ENCODE measurements around the gene ME3. TPM values are rescaled to one million over a fixed set of nuclear protein-coding genes. Genes with fewer than 3 reads are reported as not detected.

ME3 gene
- polyA plus RNA-seq, 4 donors, result 29.0 to 36.4 (median 32.3) TPM

DNA sequence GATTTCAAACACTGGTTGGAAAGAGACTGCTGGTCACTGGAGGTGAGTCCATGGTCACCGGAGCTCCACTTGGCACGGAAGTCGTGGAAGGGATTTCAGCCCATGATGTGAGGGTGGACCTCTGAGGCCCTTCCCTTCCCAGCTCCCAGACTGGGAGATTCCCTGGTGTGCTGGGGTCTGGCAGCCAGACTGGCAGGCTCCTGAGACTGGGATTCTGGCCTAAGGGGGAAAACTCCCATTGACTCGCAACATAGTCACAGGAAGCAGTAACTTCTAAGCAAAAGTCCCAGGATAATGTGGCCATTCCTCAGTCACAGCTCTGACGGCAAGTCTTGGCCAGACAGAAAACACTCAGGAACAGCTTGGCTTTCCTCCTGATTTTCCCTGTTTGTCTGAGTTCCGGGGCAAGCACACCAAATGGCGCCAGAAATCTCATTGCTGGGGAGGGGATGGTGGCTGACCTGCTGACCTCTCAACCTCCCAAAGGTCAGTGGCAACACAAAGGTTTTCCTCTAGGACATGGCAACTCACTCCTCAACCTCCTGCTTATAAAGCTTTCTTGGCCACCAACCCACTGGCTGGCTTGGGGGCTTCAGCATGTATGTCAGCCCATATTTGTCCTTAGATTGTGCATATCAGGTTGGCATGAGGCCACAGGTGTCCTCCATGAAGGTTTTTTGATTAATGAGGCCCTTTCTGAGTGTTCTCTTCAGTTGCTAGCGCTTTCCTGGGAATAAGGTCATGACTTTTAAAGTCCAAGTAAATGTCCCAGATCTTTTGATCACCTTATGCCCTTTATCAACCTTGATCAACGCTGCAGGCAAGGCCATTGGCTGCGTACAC is 198.2 kb downstream of the ME3 start:
- DNase-seq (ENCODE audit: low read depth in 4 of 4, low spot score in 2 of 4), result no peak

DNA sequence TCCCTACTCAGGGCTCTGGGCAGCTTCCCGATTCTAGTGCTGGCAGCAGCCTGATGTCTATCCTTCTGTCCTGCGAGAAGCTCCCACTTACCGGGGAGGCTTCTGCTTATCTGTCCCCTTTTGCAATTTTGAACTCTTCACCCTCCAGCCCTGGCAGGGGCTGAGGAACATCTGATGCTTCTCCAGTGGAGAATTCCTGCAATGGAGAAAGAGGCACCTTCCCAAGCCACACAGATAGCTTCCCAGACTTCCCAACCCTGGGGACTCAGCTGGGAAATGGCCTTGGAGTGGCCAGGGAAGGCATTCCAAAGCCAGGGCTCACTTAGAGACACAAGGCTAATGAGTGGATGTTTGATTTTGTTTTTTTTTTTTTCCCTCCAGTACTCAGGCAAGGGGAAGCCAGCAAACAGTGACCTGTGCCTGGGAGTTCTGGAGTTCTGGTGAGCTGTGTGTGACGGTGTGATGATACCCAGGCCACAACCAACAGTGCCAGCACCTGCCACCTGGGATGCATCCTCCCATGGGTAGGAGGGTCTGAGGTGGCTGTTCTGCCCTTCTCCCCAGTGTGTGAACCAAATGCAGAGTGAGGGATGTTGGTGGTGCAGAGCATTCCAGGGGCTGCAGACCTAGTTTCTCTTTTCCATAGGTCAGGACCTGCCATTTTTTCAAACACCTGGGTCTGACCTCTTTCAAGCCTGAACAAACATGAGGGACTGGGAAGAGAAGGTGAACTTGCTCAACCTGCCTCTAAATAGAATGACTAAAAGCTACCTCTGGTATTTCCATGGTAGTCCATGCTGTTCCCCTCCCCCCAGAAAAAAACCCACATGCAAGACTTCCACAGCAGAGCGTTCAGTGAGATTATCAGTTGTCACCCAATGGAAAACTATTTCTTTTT is 202.7 kb downstream of the ME3 start:
- no peak for DNase-seq (ENCODE audit: low read depth in 4 of 4, low spot score in 2 of 4)

DNA sequence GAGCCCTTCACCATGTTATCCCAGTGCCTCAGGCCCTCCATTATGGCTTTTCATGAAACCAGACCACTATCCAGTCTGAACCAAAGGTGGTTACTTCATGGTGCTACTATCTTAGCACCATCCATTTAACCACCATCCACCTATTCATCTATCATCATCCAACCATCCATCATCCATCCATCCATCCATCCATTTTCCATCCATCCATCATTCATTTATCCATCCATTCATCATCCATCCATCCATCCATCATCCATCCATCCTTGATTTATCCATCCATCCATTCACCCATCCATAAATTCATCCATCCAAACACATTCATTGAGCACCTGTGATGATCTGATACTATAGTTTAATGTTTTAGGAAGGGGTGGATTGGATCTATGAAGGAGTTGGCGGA is 204.2 kb downstream of the ME3 start:
- no peak for DNase-seq (ENCODE audit: low read depth in 4 of 4, low spot score in 2 of 4)

DNA sequence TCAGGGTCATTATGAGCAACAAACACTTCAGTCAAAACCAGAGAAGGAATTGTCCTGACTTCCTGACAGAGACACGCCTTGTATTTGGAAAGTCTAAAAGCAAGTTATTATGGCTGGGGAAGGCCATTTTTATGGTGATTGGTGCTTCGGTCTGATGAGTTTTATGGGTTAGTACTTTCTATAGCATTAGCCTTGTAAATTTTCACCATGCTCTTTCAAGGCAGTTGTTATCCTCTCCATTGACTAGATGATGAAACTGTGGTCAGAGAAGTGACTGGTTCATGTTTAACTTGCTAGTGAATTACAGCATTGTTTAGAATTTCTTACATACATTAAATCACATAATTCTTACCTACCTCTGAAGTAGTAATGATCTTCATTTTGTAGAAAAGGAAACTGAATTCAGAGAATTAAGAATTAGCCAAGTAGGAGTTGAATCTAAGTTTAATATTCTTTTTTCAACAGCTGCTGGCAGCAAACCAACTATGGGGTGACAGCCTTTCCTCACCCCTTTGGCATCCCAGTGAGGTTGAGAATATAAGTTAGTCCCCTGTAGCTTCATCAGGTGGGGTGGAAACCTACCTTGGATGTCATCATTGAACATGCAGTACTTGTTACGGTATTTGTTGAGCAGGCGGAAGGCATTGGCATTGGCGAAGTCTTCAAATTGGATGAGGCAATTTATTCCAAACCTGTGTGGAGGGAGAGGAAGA is 207.8 kb downstream of the ME3 start:
- no peak for DNase-seq (ENCODE audit: low read depth in 4 of 4, low spot score in 2 of 4)

DNA sequence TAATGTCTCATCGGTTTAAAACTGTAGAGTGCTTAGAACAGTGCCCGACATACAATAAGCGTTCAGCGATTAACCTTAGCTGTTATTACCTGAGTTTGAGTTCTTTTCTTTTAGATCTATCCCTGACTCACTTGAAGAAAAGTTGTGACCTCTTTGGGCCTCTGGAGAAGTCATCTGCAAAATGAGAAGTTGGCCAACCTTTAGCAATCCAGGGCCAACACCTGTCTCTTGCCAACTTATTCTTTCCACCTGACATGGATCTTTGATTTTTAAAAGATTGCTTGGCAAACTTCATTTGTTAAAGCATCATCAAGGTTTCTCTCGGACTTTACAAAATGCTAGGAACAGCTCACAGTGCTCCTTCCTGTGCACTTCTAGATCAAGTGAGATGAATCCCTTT is 208.5 kb downstream of the ME3 start:
- DNase-seq (ENCODE audit: low read depth in 4 of 4, low spot score in 2 of 4), result no peak

DNA sequence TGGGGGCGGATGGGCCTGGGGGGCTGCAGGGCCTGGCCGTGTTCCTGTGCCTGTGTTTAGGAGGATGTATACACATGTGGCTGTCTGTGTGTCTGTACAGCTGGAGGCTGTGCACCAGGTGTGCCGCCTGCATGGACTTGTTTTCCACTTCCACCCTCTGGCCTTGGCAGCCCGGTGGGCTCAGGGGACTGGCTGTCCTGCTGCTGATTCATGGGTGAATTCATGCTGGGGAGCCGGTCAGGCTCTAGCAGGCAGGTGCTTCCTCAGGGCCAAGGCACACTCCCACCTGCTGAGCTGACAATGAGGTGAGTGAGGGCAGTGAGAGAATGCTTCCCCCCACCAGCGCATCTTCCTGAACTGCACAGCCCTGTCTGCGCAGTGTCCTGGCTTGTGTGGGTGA is 209.3 kb downstream of the ME3 start:
- no peak for DNase-seq (ENCODE audit: low read depth in 4 of 4, low spot score in 2 of 4)

DNA sequence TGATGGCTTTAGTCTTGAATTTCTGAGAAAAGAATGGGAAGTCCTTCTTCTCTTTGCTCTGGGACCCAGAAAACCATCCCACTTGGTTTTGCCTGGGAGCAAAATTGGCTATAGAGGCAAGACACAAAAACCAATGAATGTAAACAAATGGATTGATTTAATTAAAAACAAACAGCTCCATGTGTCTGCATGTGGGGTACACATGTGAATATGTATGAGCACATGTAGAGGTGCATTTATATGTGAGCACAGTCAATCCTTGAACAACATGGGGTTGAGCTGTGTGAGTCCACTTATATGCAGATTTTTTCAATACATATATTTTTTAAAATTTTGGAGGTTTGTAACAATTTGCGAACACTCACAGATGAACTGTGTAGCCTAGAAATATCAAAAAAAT is 210.5 kb downstream of the ME3 start:
- no peak for DNase-seq (ENCODE audit: low read depth in 4 of 4, low spot score in 2 of 4)

DNA sequence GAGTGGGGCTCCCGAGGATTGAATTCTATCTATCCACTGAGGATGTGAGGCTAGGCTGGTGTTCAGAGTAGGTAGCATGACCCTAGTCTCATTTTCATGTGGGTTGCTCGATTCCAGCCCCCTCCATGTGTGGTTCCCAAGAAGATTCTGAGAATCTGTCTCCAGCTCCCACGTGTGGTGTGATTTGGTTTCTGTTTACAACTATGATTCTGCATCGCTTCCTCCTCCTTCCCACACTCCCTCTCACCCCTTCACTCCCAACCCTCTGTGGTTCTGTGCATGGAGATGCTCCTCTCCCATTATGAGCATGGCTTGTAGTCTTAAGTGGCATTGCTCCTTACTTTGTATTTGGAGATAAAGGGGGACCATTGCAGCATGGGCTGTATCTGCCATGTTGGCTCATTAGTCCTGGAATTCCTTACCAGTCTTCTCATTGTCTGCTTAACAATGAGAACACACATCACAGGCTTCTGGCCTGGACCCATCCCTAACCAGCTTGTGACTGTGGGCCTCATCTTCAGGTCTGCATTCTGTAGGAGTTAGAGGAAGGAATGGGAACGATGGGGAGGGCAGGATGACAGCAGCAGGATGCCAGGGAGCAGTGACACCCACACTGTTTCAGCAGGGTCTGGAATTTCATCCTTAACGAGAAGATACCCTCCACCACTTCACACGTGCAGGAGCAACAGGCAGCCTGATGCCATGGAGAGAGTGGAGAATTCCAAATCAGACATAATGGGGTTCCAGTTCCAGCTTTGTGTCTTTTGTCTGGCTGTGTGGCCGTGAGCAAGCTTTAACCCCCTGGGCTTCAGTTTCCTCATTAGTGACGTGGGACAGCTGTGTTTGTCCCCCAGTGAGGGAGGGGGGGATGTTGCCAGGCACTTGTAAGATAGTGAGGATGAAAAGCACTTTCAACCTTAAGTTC is 211.7 kb downstream of the ME3 start:
- no peak for DNase-seq (ENCODE audit: low read depth in 4 of 4, low spot score in 2 of 4)

DNA sequence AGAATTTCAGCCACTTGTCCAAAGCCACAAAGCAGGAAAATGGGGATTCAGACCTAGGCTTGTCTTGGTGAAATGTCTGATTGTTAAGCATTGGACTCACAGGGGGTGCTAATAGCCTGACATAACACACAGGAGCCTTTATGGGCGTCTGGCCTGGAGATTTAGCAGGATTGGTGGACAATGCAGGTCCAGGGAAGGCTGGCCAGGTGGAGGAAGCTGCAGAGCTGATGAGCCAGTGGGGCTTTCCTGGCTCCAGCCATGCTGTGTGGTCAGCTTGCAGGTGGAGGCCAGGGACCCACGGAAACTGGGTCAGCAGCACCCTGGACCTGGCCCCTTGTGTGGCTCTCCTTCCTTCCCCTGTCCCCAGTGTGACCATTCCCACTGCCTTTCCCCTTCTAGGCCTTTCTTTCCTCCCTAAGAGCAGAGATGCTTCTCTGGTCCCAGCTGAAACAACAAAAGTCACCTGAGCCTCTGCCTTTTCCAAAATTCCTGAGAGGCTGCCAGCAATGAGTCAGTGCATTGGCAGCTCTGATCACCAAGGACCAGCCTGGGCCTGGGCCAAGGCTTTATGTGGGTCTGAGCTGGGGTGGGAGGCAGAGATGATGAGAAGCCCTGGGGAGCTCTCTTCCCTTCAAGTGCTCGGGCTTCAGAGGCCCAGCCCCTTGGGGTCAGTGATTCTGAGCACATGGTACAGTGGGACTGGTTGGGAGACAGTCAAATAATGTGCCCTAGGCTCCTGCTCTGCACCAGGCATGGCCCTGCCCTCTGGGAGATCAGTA is 212.5 kb downstream of the ME3 start:
- DNase-seq (ENCODE audit: low read depth in 4 of 4, low spot score in 2 of 4), result no peak

DNA sequence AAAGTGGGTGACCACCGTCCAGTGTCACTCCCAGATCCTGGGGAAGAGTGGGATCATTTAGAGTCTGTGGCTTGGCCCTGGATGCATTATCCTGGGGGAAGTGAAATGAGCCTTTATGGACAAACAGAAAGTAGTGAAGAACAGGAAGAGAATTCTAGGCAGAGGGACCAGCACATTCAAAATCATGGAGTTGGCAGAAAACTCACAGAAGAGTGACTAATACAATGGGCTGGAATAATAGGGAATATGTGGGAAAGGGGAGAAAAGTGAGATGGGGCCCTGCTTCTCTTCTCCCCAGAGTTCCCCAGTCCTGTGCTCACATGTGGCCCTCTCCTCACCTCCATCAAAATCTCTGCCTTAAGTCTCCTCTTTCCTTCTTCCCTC is 213.4 kb downstream of the ME3 start:
- no peak for DNase-seq (ENCODE audit: low read depth in 4 of 4, low spot score in 2 of 4)

DNA sequence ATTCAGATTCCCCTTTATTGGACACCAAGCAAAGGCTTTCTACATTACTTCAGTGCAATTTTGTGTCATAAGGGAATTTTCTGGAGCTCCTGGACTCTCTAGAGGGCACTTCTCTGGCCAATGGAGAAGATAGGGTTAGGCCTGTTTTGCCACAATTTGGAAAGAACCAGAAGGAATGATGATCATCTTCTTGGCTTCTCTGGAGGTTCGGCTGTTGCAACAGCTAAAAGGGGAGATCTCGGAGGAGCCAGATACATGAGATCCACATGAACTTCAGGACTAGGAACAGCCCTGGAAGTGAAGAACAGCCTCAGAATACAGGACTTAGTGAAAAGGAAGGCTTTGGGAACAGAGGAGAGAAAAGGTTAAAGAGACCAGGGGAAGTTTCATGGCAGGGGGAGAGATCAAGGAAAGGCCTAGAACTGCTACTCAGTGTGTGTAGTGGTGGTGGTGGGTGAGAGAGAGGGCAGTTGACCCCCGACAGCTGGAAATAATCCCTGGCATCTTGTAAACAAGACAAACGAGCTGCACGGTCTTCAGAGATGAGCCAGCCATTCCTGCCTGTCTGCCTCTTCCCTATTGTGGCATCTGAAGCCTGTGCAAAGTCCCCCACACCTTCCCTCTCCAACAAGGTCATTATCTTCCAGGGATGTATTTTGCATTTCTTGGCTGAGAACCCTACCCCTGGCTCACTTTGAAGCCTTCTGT is 214.0 kb downstream of the ME3 start:
- no peak for DNase-seq (ENCODE audit: low read depth in 4 of 4, low spot score in 2 of 4)

DNA sequence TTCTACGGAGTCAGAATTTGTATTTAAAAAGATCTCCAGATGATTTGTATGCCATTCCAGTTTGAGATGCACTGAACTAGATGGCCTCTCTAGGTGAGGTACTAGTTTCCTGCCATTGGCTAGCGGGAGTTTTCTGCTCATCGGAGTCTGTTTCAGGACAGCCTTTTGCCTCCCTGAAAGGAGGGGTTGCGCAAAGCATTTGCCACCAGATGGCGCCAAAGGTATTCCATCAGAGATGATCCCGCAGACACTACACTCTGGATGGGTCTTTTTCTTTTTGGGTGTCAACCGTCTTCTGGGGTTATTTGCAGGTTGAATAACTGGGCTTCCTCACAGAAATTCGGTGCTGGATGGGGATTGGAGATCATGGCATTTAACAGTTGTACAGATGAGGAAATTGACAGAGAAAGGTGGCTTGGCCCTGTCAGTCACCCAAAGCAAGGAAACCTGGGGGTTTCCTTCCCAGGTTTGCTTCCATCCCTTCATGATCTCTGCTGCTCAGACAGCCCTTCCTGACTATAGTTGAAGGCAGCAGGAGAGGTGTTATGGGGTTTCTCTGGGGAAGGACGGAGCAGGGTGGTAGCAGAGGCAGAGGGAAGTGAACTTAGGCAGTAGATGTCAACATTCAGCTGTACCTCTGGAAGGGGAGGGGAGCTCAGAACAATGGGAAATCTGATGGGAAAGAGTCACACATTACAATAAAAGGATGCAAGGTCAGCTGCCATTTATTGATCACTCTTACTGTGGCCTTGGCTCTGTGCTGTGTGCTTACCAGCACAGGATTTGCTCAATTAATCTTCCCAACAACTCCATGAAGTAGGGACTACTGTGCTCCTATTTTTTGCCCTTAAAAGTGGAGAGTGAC is 216.1 kb downstream of the ME3 start:
- peak; percentile 61 to 82 (median 73) for DNase-seq (ENCODE audit: low read depth in 4 of 4, low spot score in 2 of 4)

DNA sequence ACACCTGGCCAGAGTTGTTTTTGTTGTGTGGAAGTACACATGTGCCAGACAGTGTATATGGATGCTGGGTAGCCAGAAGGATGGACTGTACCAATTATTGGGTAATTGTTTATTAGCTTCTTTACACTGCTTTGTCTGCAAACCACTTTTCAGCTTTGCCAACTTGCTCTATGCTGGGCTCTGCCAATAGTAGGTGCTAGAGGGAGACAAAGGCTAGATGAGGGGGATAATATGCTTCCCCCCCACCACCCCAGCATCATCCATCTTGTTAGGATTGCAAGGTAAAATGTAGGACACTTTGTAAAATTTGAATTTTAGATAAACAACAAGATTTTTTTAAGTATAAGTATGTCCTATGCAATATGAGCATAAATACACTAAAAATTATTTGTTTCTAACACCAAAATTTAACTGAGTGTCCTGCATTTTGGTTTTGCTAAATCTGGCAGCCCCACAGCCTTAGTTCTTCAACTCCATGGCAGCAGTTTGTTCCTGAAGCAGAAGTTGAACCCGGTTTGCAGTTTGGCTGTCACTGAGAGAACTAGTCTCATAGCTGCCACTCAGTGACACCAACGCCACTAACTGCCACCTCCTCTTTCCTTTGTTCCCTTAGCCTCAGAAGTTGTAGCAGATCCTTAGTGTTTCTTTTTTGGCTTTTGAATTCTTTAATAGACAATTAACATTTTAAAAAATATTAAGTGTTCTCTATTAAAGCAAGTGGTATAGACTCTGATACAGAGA is 219.0 kb downstream of the ME3 start:
- DNase-seq (ENCODE audit: low read depth in 4 of 4, low spot score in 2 of 4), result no peak

DNA sequence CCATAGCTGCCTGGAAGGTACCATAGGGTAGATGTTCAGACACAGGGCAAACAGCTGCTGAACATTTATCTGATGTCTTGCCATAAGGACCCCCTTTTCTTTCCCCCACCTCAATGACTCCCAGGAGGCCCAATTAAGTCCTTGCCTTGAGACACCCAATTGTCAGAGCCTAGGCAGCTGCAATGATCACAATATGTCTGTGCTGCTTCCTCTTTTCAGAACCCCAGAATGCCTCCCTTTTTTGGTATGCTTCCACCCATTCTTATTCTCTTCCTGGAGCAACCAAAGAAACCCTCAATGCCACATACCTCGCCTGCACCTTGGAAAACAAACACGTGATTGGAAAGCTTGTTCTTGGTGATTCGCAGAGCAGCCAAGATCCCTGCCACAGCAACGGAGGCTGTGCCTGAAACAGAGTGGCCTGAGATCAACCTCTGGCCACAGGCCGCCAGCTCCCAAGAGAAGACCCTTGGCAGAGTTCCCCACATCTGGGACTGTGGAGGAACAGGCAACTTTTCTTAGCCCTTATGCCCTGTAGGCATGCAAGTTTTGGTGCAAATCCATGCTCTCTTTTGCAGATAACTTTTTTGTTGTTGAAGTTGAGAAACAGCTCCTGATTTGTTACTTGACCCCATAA is 222.3 kb downstream of the ME3 start:
- DNase-seq (ENCODE audit: low read depth in 4 of 4, low spot score in 2 of 4), result no peak

DNA sequence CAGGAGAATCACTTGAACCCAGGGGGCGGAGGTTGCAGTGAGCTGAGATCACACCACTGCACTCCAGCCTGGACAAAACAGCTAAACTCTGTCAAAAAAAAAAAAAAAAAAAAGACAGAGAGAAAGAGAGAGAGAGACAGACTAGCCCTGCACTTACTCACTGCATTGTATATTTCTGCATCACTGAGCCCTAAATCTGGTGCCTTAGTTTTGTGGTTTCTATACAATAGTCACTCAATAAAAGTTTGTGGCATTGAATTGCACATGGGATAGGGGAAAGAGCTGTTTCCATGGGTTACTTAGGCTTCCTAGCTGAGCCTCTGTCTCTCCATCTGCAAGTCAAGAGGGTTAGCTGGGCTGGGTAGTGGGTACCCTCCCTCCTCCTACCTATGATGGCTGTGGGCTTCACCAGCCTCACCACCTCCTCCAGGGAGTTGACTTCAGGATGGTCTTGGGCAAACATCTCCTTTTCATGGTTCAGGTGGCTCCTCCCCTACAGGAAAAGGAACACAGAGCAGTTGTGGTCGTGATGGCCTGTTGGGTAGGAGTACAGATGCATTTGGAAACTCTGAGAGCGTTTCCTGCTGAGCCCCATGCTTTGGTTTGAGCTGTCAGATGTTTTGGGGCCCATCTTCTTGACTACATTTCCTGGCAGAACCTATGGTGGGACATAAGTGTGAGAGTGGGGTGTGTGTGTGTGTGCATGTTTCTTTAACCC is 224.5 kb downstream of the ME3 start:
- DNase-seq (ENCODE audit: low read depth in 4 of 4, low spot score in 2 of 4), result no peak

DNA sequence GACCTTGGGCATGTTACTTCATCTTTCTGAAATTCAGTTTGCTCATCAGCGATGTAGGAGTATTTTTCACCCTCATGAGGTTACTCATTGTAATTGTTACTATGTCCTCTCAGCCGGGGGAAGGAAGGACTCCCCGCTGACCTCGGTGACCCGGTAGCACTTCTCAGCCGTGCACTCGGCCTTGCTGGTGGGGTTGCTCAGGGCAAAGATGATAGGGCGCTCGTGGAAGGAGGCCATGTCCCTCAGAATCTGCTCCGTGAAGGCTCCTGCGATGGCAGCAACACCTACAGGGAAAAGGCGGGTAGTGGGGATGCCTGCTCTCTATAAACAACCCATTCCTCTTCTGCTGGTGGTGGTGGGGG is 225.5 kb downstream of the ME3 start:
- no peak for DNase-seq (ENCODE audit: low read depth in 4 of 4, low spot score in 2 of 4)
